ENCODE data around the gene GOLGA6L10.
"Not testable (repeated sequence)": the region's sequence is repeated elsewhere in the genome, so short reads cannot be mapped to it uniquely, and the experiment has no call there.

The GOLGA6L10 gene

GRCh38 chr15:82349375-82349774 is at the start of gene GOLGA6L10:
Gene GOLGA6L10 (minus strand): TSS chr15:82349475. CDS start chr15:82349375, 100 bp downstream.
- H3K4me1 ChIP-seq (ENCODE audit: insufficient read depth, insufficient read length); H3K36me3 ChIP-seq (ENCODE audit: insufficient read depth, insufficient read length, low read length); DNase-seq (ENCODE audit: low read depth, low spot score); H3K27me3 ChIP-seq (ENCODE audit: insufficient read depth, insufficient read length); H3K9ac ChIP-seq (ENCODE audit: insufficient read length, low read depth); H3K4me3 ChIP-seq (ENCODE audit: insufficient read length, low read depth); H3K9me3 ChIP-seq (ENCODE audit: insufficient read depth, low read length): not testable (repeated sequence)

GRCh38 chr15:82398785-82399184 is 49.5 kb upstream of the GOLGA6L10 start:
- H3K9me3 ChIP-seq (ENCODE audit: insufficient read depth, low read length) = no peaks in the 10 kb centered on the region
- no peak overlapping the region for H3K4me3 ChIP-seq (ENCODE audit: insufficient read length, low read depth)
- H3K27me3 ChIP-seq (ENCODE audit: insufficient read depth, insufficient read length) = no peaks in the 10 kb centered on the region
- H3K36me3 ChIP-seq (ENCODE audit: insufficient read depth, insufficient read length, low read length) = no peaks in the 10 kb centered on the region
- H3K4me1 ChIP-seq (ENCODE audit: insufficient read depth, insufficient read length) = no peaks in the 10 kb centered on the region
- no peak overlapping the region for H3K9ac ChIP-seq (ENCODE audit: insufficient read length, low read depth)
- TF ChIP-seq ZNF274 (IDR thresholded peaks at IDR 0.05; ENCODE audit: low read depth, low read length) = no peak
- no peak for TF ChIP-seq SUZ12 (IDR thresholded peaks at IDR 0.05; ENCODE audit: extremely low read depth, insufficient read depth, insufficient read length)
- no peak for TF ChIP-seq YY1 (IDR thresholded peaks at IDR 0.05; ENCODE audit: insufficient read depth, insufficient read length)
- DNase-seq (ENCODE audit: low read depth, low spot score) = no peak

GRCh38 chr15:82397817-82398216 is 48.5 kb upstream of the GOLGA6L10 start:
- no peaks in the 10 kb centered on the region for H3K36me3 ChIP-seq (ENCODE audit: insufficient read depth, insufficient read length, low read length)
- H3K4me1 ChIP-seq (ENCODE audit: insufficient read depth, insufficient read length) = no peaks in the 10 kb centered on the region
- TF ChIP-seq SUZ12 (IDR thresholded peaks at IDR 0.05; ENCODE audit: extremely low read depth, insufficient read depth, insufficient read length) (no peak), ZNF274 (IDR thresholded peaks at IDR 0.05; ENCODE audit: low read depth, low read length) (no peak), YY1 (IDR thresholded peaks at IDR 0.05; ENCODE audit: insufficient read depth, insufficient read length) (no peak)
- H3K4me3 ChIP-seq (ENCODE audit: insufficient read length, low read depth) = no peak overlapping the region
- DNase-seq (ENCODE audit: low read depth, low spot score) = no peak
- H3K9ac ChIP-seq (ENCODE audit: insufficient read length, low read depth) = no peak overlapping the region
- no peaks in the 10 kb centered on the region for H3K27me3 ChIP-seq (ENCODE audit: insufficient read depth, insufficient read length)
- no peaks in the 10 kb centered on the region for H3K9me3 ChIP-seq (ENCODE audit: insufficient read depth, low read length)

GRCh38 chr15:82395788-82396187 is 46.5 kb upstream of the GOLGA6L10 start:
- H3K4me1 ChIP-seq (ENCODE audit: insufficient read depth, insufficient read length) = not testable (repeated sequence)

GRCh38 chr15:82393671-82394070 is 44.4 kb upstream of the GOLGA6L10 start:
- no peaks in the 10 kb centered on the region for H3K4me1 ChIP-seq (ENCODE audit: insufficient read depth, insufficient read length)
- no peaks in the 10 kb centered on the region for H3K27me3 ChIP-seq (ENCODE audit: insufficient read depth, insufficient read length)
- no peak for TF ChIP-seq YY1 (IDR thresholded peaks at IDR 0.05; ENCODE audit: insufficient read depth, insufficient read length)
- no peak for TF ChIP-seq ZNF274 (IDR thresholded peaks at IDR 0.05; ENCODE audit: low read depth, low read length)
- TF ChIP-seq SUZ12 (IDR thresholded peaks at IDR 0.05; ENCODE audit: extremely low read depth, insufficient read depth, insufficient read length) = no peak
- no peak overlapping the region for H3K4me3 ChIP-seq (ENCODE audit: insufficient read length, low read depth)
- H3K9ac ChIP-seq (ENCODE audit: insufficient read length, low read depth) = no peak overlapping the region
- no peaks in the 10 kb centered on the region for H3K9me3 ChIP-seq (ENCODE audit: insufficient read depth, low read length)
- no peak for DNase-seq (ENCODE audit: low read depth, low spot score)
- no peaks in the 10 kb centered on the region for H3K36me3 ChIP-seq (ENCODE audit: insufficient read depth, insufficient read length, low read length)

More at GRCh38 chr15:82395788-82396187, 46.5 kb upstream of the GOLGA6L10 start:
- H3K9me3 ChIP-seq (ENCODE audit: insufficient read depth, low read length); H3K36me3 ChIP-seq (ENCODE audit: insufficient read depth, insufficient read length, low read length); DNase-seq (ENCODE audit: low read depth, low spot score); H3K9ac ChIP-seq (ENCODE audit: insufficient read length, low read depth); H3K27me3 ChIP-seq (ENCODE audit: insufficient read depth, insufficient read length); H3K4me3 ChIP-seq (ENCODE audit: insufficient read length, low read depth): not testable (repeated sequence)

GRCh38 chr15:82392077-82392476 is 42.8 kb upstream of the GOLGA6L10 start:
- not testable (repeated sequence) for H3K27me3 ChIP-seq (ENCODE audit: insufficient read depth, insufficient read length); H3K9ac ChIP-seq (ENCODE audit: insufficient read length, low read depth); DNase-seq (ENCODE audit: low read depth, low spot score); H3K4me3 ChIP-seq (ENCODE audit: insufficient read length, low read depth); H3K4me1 ChIP-seq (ENCODE audit: insufficient read depth, insufficient read length); H3K9me3 ChIP-seq (ENCODE audit: insufficient read depth, low read length); H3K36me3 ChIP-seq (ENCODE audit: insufficient read depth, insufficient read length, low read length)

GRCh38 chr15:82390152-82390551 is 40.9 kb upstream of the GOLGA6L10 start:
- not testable (repeated sequence) for H3K9ac ChIP-seq (ENCODE audit: insufficient read length, low read depth); H3K4me1 ChIP-seq (ENCODE audit: insufficient read depth, insufficient read length); H3K36me3 ChIP-seq (ENCODE audit: insufficient read depth, insufficient read length, low read length); DNase-seq (ENCODE audit: low read depth, low spot score); H3K9me3 ChIP-seq (ENCODE audit: insufficient read depth, low read length); H3K27me3 ChIP-seq (ENCODE audit: insufficient read depth, insufficient read length); H3K4me3 ChIP-seq (ENCODE audit: insufficient read length, low read depth)

GRCh38 chr15:82387209-82387608 is 37.9 kb upstream of the GOLGA6L10 start:
- H3K9me3 ChIP-seq (ENCODE audit: insufficient read depth, low read length); H3K27me3 ChIP-seq (ENCODE audit: insufficient read depth, insufficient read length); H3K4me3 ChIP-seq (ENCODE audit: insufficient read length, low read depth); H3K4me1 ChIP-seq (ENCODE audit: insufficient read depth, insufficient read length); H3K9ac ChIP-seq (ENCODE audit: insufficient read length, low read depth); DNase-seq (ENCODE audit: low read depth, low spot score); H3K36me3 ChIP-seq (ENCODE audit: insufficient read depth, insufficient read length, low read length): not testable (repeated sequence)

GRCh38 chr15:82381330-82381955 is 32.2 kb upstream of the GOLGA6L10 start:
- not testable (repeated sequence) for DNase-seq (ENCODE audit: low read depth, low spot score); H3K9ac ChIP-seq (ENCODE audit: insufficient read length, low read depth); H3K36me3 ChIP-seq (ENCODE audit: insufficient read depth, insufficient read length, low read length); H3K4me1 ChIP-seq (ENCODE audit: insufficient read depth, insufficient read length); H3K27me3 ChIP-seq (ENCODE audit: insufficient read depth, insufficient read length); H3K9me3 ChIP-seq (ENCODE audit: insufficient read depth, low read length); H3K4me3 ChIP-seq (ENCODE audit: insufficient read length, low read depth)

GRCh38 chr15:82379552-82379951 is 30.3 kb upstream of the GOLGA6L10 start:
- H3K27me3 ChIP-seq (ENCODE audit: insufficient read depth, insufficient read length); H3K36me3 ChIP-seq (ENCODE audit: insufficient read depth, insufficient read length, low read length); H3K4me1 ChIP-seq (ENCODE audit: insufficient read depth, insufficient read length); H3K4me3 ChIP-seq (ENCODE audit: insufficient read length, low read depth); H3K9ac ChIP-seq (ENCODE audit: insufficient read length, low read depth); H3K9me3 ChIP-seq (ENCODE audit: insufficient read depth, low read length); DNase-seq (ENCODE audit: low read depth, low spot score): not testable (repeated sequence)

GRCh38 chr15:82373661-82374060 is 24.4 kb upstream of the GOLGA6L10 start:
- H3K9me3 ChIP-seq (ENCODE audit: insufficient read depth, low read length) = not testable (repeated sequence)

More at GRCh38 chr15:82373661-82374060, 24.4 kb upstream of the GOLGA6L10 start:
- H3K4me3 ChIP-seq (ENCODE audit: insufficient read length, low read depth); DNase-seq (ENCODE audit: low read depth, low spot score); H3K4me1 ChIP-seq (ENCODE audit: insufficient read depth, insufficient read length); H3K9ac ChIP-seq (ENCODE audit: insufficient read length, low read depth); H3K36me3 ChIP-seq (ENCODE audit: insufficient read depth, insufficient read length, low read length); H3K27me3 ChIP-seq (ENCODE audit: insufficient read depth, insufficient read length): not testable (repeated sequence)

All from NT2/D1 (cell line).